ENCODE results near the gene CNBP. TPM values are rescaled to one million over a fixed set of nuclear protein-coding genes. Genes with fewer than 3 reads are reported as not detected.

The CNBP gene
- total and polyA plus RNA-seq, 2 of the 13 experiments (the other 11 are each of a cell fraction or from before 2014, with no cell fraction given), result 282 to 354 TPM

- no peak for TF ChIP-seq MIER2 (CRISPR knock-in tag; IDR thresholded peaks at IDR 0.05)
- TF ChIP-seq SMARCC2 (IDR thresholded peaks at IDR 0.05), result no peak
- no peak for TF ChIP-seq DMAP1 (CRISPR knock-in tag; IDR thresholded peaks at IDR 0.05)
- peak; percentile 34; the same call in 1 of the 2 replicates for TF ChIP-seq KLF15 (CRISPR knock-in tag; IDR thresholded peaks at IDR 0.05; ENCODE audit: borderline replicate concordance)
- TF ChIP-seq, protein P1, sequence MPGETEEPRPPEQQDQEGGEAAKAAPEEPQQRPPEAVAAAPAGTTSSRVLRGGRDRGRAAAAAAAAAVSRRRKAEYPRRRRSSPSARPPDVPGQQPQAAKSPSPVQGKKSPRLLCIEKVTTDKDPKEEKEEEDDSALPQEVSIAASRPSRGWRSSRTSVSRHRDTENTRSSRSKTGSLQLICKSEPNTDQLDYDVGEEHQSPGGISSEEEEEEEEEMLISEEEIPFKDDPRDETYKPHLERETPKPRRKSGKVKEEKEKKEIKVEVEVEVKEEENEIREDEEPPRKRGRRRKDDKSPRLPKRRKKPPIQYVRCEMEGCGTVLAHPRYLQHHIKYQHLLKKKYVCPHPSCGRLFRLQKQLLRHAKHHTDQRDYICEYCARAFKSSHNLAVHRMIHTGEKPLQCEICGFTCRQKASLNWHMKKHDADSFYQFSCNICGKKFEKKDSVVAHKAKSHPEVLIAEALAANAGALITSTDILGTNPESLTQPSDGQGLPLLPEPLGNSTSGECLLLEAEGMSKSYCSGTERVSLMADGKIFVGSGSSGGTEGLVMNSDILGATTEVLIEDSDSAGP (CRISPR knock-in tag; IDR thresholded peaks at IDR 0.05; ENCODE audit: borderline replicate concordance), result peak; percentile 59; the same call in 1 of the 2 replicates
- no peak for TF ChIP-seq NONO (IDR thresholded peaks at IDR 0.05)
- TF ChIP-seq NONO (CRISPR knock-in tag; conservative IDR thresholded peaks at IDR 0.05), result no peak
- peak; percentile 3; the same call in 1 of the 2 replicates for TF ChIP-seq FOSL2 (CRISPR knock-in tag; IDR thresholded peaks at IDR 0.05)
- no peak for TF ChIP-seq PLRG1 (conservative IDR thresholded peaks at IDR 0.05)
- TF ChIP-seq, protein P2, sequence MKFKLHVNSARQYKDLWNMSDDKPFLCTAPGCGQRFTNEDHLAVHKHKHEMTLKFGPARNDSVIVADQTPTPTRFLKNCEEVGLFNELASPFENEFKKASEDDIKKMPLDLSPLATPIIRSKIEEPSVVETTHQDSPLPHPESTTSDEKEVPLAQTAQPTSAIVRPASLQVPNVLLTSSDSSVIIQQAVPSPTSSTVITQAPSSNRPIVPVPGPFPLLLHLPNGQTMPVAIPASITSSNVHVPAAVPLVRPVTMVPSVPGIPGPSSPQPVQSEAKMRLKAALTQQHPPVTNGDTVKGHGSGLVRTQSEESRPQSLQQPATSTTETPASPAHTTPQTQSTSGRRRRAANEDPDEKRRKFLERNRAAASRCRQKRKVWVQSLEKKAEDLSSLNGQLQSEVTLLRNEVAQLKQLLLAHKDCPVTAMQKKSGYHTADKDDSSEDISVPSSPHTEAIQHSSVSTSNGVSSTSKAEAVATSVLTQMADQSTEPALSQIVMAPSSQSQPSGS (CRISPR knock-in tag; IDR thresholded peaks at IDR 0.05), result peak; percentile 55
- TF ChIP-seq ADNP (CRISPR knock-in tag; IDR thresholded peaks at IDR 0.05), result no peak
- no peak for TF ChIP-seq EHMT2 (IDR thresholded peaks at IDR 0.05; ENCODE audit: borderline replicate concordance, low read depth, low read length)
- TF ChIP-seq PHF21A (CRISPR knock-in tag; IDR thresholded peaks at IDR 0.05), result peak; percentile 54
- TF ChIP-seq SOX13 (IDR thresholded peaks at IDR 0.05), result no peak
- TF ChIP-seq SOX13 (CRISPR knock-in tag; conservative IDR thresholded peaks at IDR 0.05 in 1 of 2, IDR thresholded peaks at IDR 0.05 in 1 of 2), result peak in 1 of 2 experiments; percentile 44; a peak in 1 of 4 replicates
- TF ChIP-seq GATAD2A (CRISPR knock-in tag; IDR thresholded peaks at IDR 0.05), result peak; percentile 32; the same call in 1 of the 2 replicates
- TF ChIP-seq MIER3 (CRISPR knock-in tag; IDR thresholded peaks at IDR 0.05; ENCODE audit: borderline replicate concordance), result peak; percentile 37; the same call in 1 of the 2 replicates
- TF ChIP-seq UBTF (CRISPR knock-in tag; IDR thresholded peaks at IDR 0.05), result 0 out of 2 replicates have a peak, but pooled peaks have one; percentile 14
- 0 out of 2 replicates have a peak, but pooled peaks have one; percentile 41 for TF ChIP-seq ZFY (CRISPR knock-in tag; IDR thresholded peaks at IDR 0.05)
- TF ChIP-seq ZNF737 (CRISPR knock-in tag; IDR thresholded peaks at IDR 0.05; ENCODE audit: borderline replicate concordance), result no peak
- TF ChIP-seq GABPB1 (CRISPR knock-in tag; IDR thresholded peaks at IDR 0.05), result peak; percentile 20; the same call in 1 of the 2 replicates
- TF ChIP-seq, protein P3, sequence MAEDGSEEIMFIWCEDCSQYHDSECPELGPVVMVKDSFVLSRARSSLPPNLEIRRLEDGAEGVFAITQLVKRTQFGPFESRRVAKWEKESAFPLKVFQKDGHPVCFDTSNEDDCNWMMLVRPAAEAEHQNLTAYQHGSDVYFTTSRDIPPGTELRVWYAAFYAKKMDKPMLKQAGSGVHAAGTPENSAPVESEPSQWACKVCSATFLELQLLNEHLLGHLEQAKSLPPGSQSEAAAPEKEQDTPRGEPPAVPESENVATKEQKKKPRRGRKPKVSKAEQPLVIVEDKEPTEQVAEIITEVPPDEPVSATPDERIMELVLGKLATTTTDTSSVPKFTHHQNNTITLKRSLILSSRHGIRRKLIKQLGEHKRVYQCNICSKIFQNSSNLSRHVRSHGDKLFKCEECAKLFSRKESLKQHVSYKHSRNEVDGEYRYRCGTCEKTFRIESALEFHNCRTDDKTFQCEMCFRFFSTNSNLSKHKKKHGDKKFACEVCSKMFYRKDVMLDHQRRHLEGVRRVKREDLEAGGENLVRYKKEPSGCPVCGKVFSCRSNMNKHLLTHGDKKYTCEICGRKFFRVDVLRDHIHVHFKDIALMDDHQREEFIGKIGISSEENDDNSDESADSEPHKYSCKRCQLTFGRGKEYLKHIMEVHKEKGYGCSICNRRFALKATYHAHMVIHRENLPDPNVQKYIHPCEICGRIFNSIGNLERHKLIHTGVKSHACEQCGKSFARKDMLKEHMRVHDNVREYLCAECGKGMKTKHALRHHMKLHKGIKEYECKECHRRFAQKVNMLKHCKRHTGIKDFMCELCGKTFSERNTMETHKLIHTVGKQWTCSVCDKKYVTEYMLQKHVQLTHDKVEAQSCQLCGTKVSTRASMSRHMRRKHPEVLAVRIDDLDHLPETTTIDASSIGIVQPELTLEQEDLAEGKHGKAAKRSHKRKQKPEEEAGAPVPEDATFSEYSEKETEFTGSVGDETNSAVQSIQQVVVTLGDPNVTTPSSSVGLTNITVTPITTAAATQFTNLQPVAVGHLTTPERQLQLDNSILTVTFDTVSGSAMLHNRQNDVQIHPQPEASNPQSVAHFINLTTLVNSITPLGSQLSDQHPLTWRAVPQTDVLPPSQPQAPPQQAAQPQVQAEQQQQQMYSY (CRISPR knock-in tag; IDR thresholded peaks at IDR 0.05), result no peak
These were observed 63.3 kb downstream of the CNBP start (continued) for GRCh38 chr3:129120254-129121004.

Measured in HepG2 (cell line).